Upper lobe of left lung (tissue), 4 donors: ENCODE results near the gene DNAH9.

Experiments used
- EP300 ChIP-seq, 4 donors: sonication (generic); formaldehyde crosslinking; IDR thresholded peaks; one replicate each; pipeline ENCODE4 v1.5.1; 2017; ENCODE audit warnings: antibody characterized with exemption in 4 of 4, control low read depth in 2 of 4
- POLR2A ChIP-seq, 4 donors: fragments of 450-650 bp; IDR thresholded peaks; one replicate each; pipeline ENCODE4 v1.5.1; 2016 to 2017; ENCODE audit warnings: antibody characterized with exemption in 4 of 4, mild to moderate bottlenecking in 2 of 4
- POLR2AphosphoS5 ChIP-seq, 2 donors: sonication (generic); formaldehyde crosslinking; IDR thresholded peaks; one replicate each; pipeline ENCODE4 v1.5.1; 2017; ENCODE audit warnings: antibody characterized with exemption in 2 of 2
- TF ChIP-seq, protein P1 (sequence below), 6 experiments: fragments of 450-650 bp in 4 of 6; fragments of 200-600 bp in 2 of 6; sonication (generic) in 2 of 6; IDR thresholded peaks; one replicate each; pipeline ENCODE4 v1.5.1; 2016 to 2019; ENCODE audit warnings: antibody characterized with exemption in 6 of 6

DNA sequence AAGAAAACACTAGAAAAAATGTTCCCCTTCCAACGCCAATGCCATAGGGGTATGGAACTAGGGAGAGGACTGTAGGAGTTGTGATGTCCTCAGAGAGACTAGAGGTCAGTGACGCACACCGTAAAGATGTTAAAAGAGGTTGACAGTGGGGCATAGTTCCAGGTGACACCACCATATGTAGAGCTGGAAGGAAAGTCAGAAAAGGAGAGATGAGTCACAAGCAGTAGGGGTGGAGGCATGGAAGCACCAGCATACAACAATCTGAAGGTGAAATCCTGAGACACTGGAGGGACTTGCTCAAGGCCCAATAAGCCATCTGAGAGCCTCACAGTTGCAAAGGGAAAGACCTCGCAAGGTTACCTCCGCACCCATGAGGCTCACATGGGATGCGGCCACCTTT is 323.0 kb downstream of the DNAH9 start:
- TF ChIP-seq, protein P1, sequence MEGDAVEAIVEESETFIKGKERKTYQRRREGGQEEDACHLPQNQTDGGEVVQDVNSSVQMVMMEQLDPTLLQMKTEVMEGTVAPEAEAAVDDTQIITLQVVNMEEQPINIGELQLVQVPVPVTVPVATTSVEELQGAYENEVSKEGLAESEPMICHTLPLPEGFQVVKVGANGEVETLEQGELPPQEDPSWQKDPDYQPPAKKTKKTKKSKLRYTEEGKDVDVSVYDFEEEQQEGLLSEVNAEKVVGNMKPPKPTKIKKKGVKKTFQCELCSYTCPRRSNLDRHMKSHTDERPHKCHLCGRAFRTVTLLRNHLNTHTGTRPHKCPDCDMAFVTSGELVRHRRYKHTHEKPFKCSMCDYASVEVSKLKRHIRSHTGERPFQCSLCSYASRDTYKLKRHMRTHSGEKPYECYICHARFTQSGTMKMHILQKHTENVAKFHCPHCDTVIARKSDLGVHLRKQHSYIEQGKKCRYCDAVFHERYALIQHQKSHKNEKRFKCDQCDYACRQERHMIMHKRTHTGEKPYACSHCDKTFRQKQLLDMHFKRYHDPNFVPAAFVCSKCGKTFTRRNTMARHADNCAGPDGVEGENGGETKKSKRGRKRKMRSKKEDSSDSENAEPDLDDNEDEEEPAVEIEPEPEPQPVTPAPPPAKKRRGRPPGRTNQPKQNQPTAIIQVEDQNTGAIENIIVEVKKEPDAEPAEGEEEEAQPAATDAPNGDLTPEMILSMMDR (IDR thresholded peaks at IDR 0.05): no peak
- TF ChIP-seq POLR2AphosphoS5 (IDR thresholded peaks at IDR 0.05): no peak
- TF ChIP-seq EP300 (IDR thresholded peaks at IDR 0.05): no peak
- no peak for TF ChIP-seq POLR2A (IDR thresholded peaks at IDR 0.05)
